Measurements from ENCODE around the gene TCOF1.

DNA sequence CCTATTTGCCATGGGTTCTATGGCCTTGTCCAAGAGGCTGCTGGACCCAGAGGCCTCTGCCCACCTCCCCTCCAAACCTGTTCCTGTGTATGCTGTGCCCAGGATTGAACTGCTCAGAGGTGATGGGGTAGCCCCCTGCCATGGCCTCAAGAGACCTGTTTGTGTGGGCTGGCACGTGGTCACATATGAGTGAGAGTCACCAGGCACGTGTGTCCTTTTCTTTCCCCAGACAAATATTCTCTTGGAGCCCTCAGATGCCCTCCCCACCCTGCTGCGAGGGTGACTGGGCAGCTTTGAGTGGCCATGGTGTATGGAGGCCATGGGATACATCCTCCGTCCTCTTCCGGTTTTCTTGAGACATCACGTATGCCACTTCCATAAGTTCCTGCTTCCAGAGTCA lies 10.9 kb upstream of the TCOF1 start:
- TF ChIP-seq CTCF (IDR thresholded peaks at IDR 0.05; ENCODE audit: insufficient read depth, low read depth, low read length) (no peak), EZH2 (IDR thresholded peaks at IDR 0.05; ENCODE audit: insufficient read depth, low read length) (no peak)
